HG03575 (cell line): ENCODE measurements around the gene FAM81B.

Experiments used
- ATAC-seq: cut with Tn5 transposase; IDR thresholded peaks from one replicate; pipeline ENCODE4 v1.9.1; 2021; ENCODE audit not compliant: unreplicated experiment, insufficient number of reproducible peaks, low FRiP score; ENCODE audit errors: extremely low read depth

Gene FAM81B

GRCh38 chr5:95446560-95447221, 55.5 kb downstream of the FAM81B start:
- ATAC-seq, result no peak

GRCh38 chr5:95447961-95448360, 56.8 kb downstream of the FAM81B start:
- no peak for ATAC-seq

- no peak for ATAC-seq
Observed at GRCh38 chr5:95448789-95449188, 57.6 kb downstream of the FAM81B start.

- no peak for ATAC-seq
Observed at GRCh38 chr5:95449460-95449859, 58.3 kb downstream of the FAM81B start.

GRCh38 chr5:95454536-95454935, 63.4 kb downstream of the FAM81B start:
- no peak for ATAC-seq

- no peak for ATAC-seq
Observed at GRCh38 chr5:95460665-95461064, 69.5 kb downstream of the FAM81B start.

- no peak for ATAC-seq
Observed at GRCh38 chr5:95471487-95471886, 80.3 kb downstream of the FAM81B start.

GRCh38 chr5:95471942-95472341, 80.8 kb downstream of the FAM81B start:
- no peak for ATAC-seq

- no peak for ATAC-seq
Observed at GRCh38 chr5:95484421-95484820, 93.3 kb downstream of the FAM81B start.

GRCh38 chr5:95486191-95486590, 95.0 kb downstream of the FAM81B start:
- ATAC-seq, result no peak

- no peak for ATAC-seq
Observed at GRCh38 chr5:95487880-95488279, 96.7 kb downstream of the FAM81B start.
